Astrocyte of the spinal cord (primary cell): ENCODE data around the gene ALDOA.

Source experiments
- DNase-seq: peaks from one replicate; pipeline ENCODE4 v3.0.0; 2011; ENCODE audit warnings: low read depth, low spot score
- H3K4me3 ChIP-seq: 2 replicates; pipeline ENCODE4 v1.5.1; 2011; ENCODE audit warnings: low read depth, mild to moderate bottlenecking, low read length, moderate library complexity
- CTCF ChIP-seq: IDR thresholded peaks from 2 replicates; pipeline ENCODE4 v1.5.1; 2012; ENCODE audit warnings: low read depth, mild to moderate bottlenecking, low read length, inconsistent platforms
- in situ Hi-C: cut with HindIII; loops from 2 replicates; pipeline ENCODE4 v1.10.0; 2017; ENCODE audit warnings: low sequenced_read_pairs

ALDOA gene

GRCh38 chr16:30090610-30091331 is 25.2 kb downstream of the ALDOA start:
- in situ Hi-C loops: no loop called here
- TF ChIP-seq CTCF: no peak
- no peak for DNase-seq
- no peak overlapping the region for H3K4me3 ChIP-seq

- in situ Hi-C loops: no loop called here
- peak within 1 kb of the TSS; percentile 45 for H3K4me3 ChIP-seq
- peak; percentile 86 for DNase-seq
- TF ChIP-seq CTCF: peak; percentile 74
Observed at GRCh38 chr16:30091474-30092372, 26.2 kb downstream of the ALDOA start, which contains the start of gene TBX6. TBX6 (minus strand) TSS chr16:30091924; CDS start chr16:30091193, 731 bp downstream.

GRCh38 chr16:30092373-30093010 is 26.9 kb downstream of the ALDOA start:
- peak overlapping the region; percentile 45 for H3K4me3 ChIP-seq
- peak; percentile 74 for TF ChIP-seq CTCF
- in situ Hi-C loops: no loop called here
- peak; percentile 58 for DNase-seq

- H3K4me3 ChIP-seq: no peak overlapping the region
- TF ChIP-seq CTCF: no peak
- DNase-seq: no peak
- in situ Hi-C loops: no loop called here
Observed at GRCh38 chr16:30094541-30095165, 29.1 kb downstream of the ALDOA start.

GRCh38 chr16:30095166-30096078 is 29.9 kb downstream of the ALDOA start:
- in situ Hi-C loops: no loop called here
- DNase-seq: no peak
- H3K4me3 ChIP-seq: peak overlapping the region; percentile 59
- TF ChIP-seq CTCF: no peak
